K562 (cell line): ENCODE data around the gene ICAM1. TPM values are rescaled to one million over a fixed set of nuclear protein-coding genes. Genes with fewer than 3 reads are reported as not detected.

ENCODE experiments used
- ATAC-seq: fragments of 200-7000 bp; cut with Tn5 transposase; 3 replicates; pipeline ENCODE4 v1.9.1; 2020; ENCODE audit warnings: moderate library complexity
- BruUV-seq: library from RNA; stranded (reverse); fragments of 400-500 nt; replicated peaks from 2 replicates; lab custom pipeline; 2021; lab: Mats Ljungman, UMichigan
- CTCF ChIA-PET: fragments of 300-600 bp; formaldehyde crosslinking; extraction: SDS; loops from one replicate; lab custom pipeline; 2021; ENCODE audit warnings: low intra/inter-chr PET ratio; lab: Yijun Ruan, JAX
- POLR2A ChIA-PET: fragments of 300-600, 350-650 bp; sonication (Branson Sonifier 250); formaldehyde crosslinking; extraction: SDS; loops from one replicate; lab custom pipeline; 2021; ENCODE audit warnings: antibody characterized with exemption, inconsistent platforms; lab: Yijun Ruan, JAX
- DNase-seq, 4 experiments: peaks; one replicate each; pipeline versions ENCODE4 v3.0.0 to v3.0.0-alpha.2; 2011 to 2018; ENCODE audit warnings: low spot score in 3 of 4, mixed read lengths in 3 of 4; ENCODE audit errors: extremely low read depth in 1 of 4
- FAIRE-seq: peaks from 2 replicates; lab custom pipeline; 2011; peaks lifted over from hg19 to GRCh38; lab: Jason Lieb, UNC
- H2AFZ ChIP-seq: 2 replicates; pipeline ENCODE4 v1.6.0; 2011; ENCODE audit warnings: low read depth, low read length, control low read depth, inconsistent platforms
- H3K27ac ChIP-seq: fragments of 200-600 bp; 3 replicates; pipeline ENCODE4 v1.8.0; 2011; ENCODE audit warnings: low read depth, mild to moderate bottlenecking, control low read depth, inconsistent platforms, low read length, moderate library complexity, mixed read lengths; ENCODE audit errors: extremely low read depth
- H3K27me3 ChIP-seq, 2 experiments: fragments of 300-600 bp in 1 of 2; 2 replicates in 1 of 2; 3 replicates in 1 of 2; pipeline versions ENCODE4 v1.6.0 to v1.8.0; 2011; ENCODE audit warnings: inconsistent platforms in 2 of 2, low read length in 2 of 2, mild to moderate bottlenecking in 1 of 2, mixed read lengths in 1 of 2, moderate library complexity in 1 of 2; ENCODE audit not compliant: control insufficient read depth in 2 of 2, insufficient read depth in 2 of 2
- H3K36me3 ChIP-seq: fragments of 300-600 bp; 3 replicates; pipeline ENCODE4 v1.8.0; 2011; ENCODE audit warnings: mild to moderate bottlenecking, low read length, inconsistent platforms; ENCODE audit not compliant: control insufficient read depth, insufficient read depth
- H3K4me1 ChIP-seq, 2 experiments: fragments of 200-600 bp in 1 of 2; replicated peaks in 1 of 2; 2 replicates in 1 of 2; 3 replicates in 1 of 2; pipeline versions ENCODE4 v1.5.1 to v1.8.0; 2011; ENCODE audit warnings: inconsistent platforms in 2 of 2, low read length in 2 of 2, mild to moderate bottlenecking in 1 of 2, mixed read lengths in 1 of 2, moderate library complexity in 1 of 2; ENCODE audit not compliant: control insufficient read depth in 2 of 2, insufficient read depth in 2 of 2
- H3K4me2 ChIP-seq: 2 replicates; pipeline ENCODE4 v1.6.1; 2011; ENCODE audit warnings: low read length, control low read depth, inconsistent platforms, mixed read lengths; ENCODE audit not compliant: insufficient read depth
- H3K4me3 ChIP-seq: fragments of 200-600 bp; sonication (generic), shearing (Covaris generic); 2 replicates; pipeline ENCODE4 v1.5.1; 2016; ENCODE audit warnings: control low read depth, inconsistent platforms
- H3K79me2 ChIP-seq: fragments of 200-600 bp; 3 replicates; pipeline ENCODE4 v1.8.0; 2011; ENCODE audit warnings: low read length, inconsistent platforms; ENCODE audit not compliant: control insufficient read depth, insufficient read depth
- H3K9ac ChIP-seq, 2 experiments: 2 replicates each; pipeline versions ENCODE4 v1.6.0 to v1.6.1; 2011; ENCODE audit warnings: low read depth in 2 of 2, low read length in 2 of 2, control low read depth in 1 of 2, inconsistent platforms in 1 of 2, mild to moderate bottlenecking in 1 of 2, mixed read lengths in 1 of 2; ENCODE audit not compliant: insufficient read depth in 1 of 2
- H3K9me1 ChIP-seq: one replicate; pipeline ENCODE4 v1.6.0; 2011; ENCODE audit warnings: inconsistent platforms, mild to moderate bottlenecking, low read length, moderate library complexity; ENCODE audit not compliant: control insufficient read depth, insufficient read depth
- H3K9me3 ChIP-seq: replicated peaks from 2 replicates; pipeline ENCODE4 v1.5.1; 2011; ENCODE audit warnings: low read depth, low read length, inconsistent platforms; ENCODE audit not compliant: control insufficient read depth, insufficient read depth
- H4K20me1 ChIP-seq: replicated peaks from 2 replicates; pipeline ENCODE4 v1.6.1; 2011; ENCODE audit warnings: low read length, inconsistent platforms, mixed read lengths; ENCODE audit not compliant: control insufficient read depth, insufficient read depth
- EWSR1 ChIP-seq: fragments of 450-650 bp; IDR thresholded peaks from 2 replicates; pipeline ENCODE4 v1.6.1; 2018; ENCODE audit warnings: borderline replicate concordance, mild to moderate bottlenecking, low read depth, moderate library complexity; ENCODE audit not compliant: partially characterized antibody
- PPARD ChIP-seq: fragments of 250-450 bp; sonication (Bioruptor Pico); IDR thresholded peaks from 2 replicates; pipeline ENCODE4 v1.8.0; 2022; ENCODE audit warnings: inconsistent platforms, mild to moderate bottlenecking, moderate library complexity
- RAD21 ChIP-seq, 2 experiments: fragments of 250-450 bp in 1 of 2; fragments of 450-650 bp in 1 of 2; sonication (Bioruptor Pico) in 1 of 2; formaldehyde crosslinking in 1 of 2; IDR thresholded peaks in 1 of 2; conservative IDR thresholded peaks in 1 of 2; 2 replicates each; pipeline versions ENCODE4 v1.4.0 to v1.8.0; 2020 to 2022; ENCODE audit warnings: mild to moderate bottlenecking in 2 of 2, moderate library complexity in 1 of 2
- SP1 ChIP-seq: sonication (generic); formaldehyde crosslinking; IDR thresholded peaks from 2 replicates; pipeline ENCODE4 v1.8.1; 2022; ENCODE audit warnings: mild to moderate bottlenecking, missing genetic modification reagents
- SREBF2 ChIP-seq: sonication (generic); formaldehyde crosslinking; IDR thresholded peaks from 2 replicates; pipeline ENCODE4 v1.4.0; 2020; ENCODE audit warnings: mild to moderate bottlenecking, missing genetic modification reagents
- WGBS: fragments of 100-300 bp; shearing (Covaris generic); methylation state at CpG from one replicate; pipeline ENCODE4 v1.1.6; 2016; ENCODE audit warnings: low coverage, mixed read lengths; ENCODE audit not compliant: insufficient coverage; ENCODE audit errors: missing lambda C conversion rate; 5-methylcytosine and 5-hydroxymethylcytosine counted together
- in situ Hi-C: fragments of 300-500 bp; cut with MboI; formaldehyde crosslinking; loops from 4 replicates; pipeline ENCODE4 v1.15.0; 2018; ENCODE audit warnings: inconsistent platforms, mixed read lengths
- intact Hi-C: fragments of 100-400 bp; cut with micrococcal nuclease; formaldehyde crosslinking; loops from 2 replicates; pipeline ENCODE4 v1.14.2; 2022
- polyA plus RNA-seq, 8 experiments: library from polyadenylated mRNA; depleted of rRNA in 4 of 8; stranded (reverse) in 5 of 8; unstranded in 3 of 8; fragments of >200 nt; fragmentation: Nextera tagmentation in 2 of 8; fragmentation: Illumina TruSeq in 1 of 8; extraction: Ambion mirVana in 2 of 8; extraction: Trizol in 1 of 8; gene quantifications; 2 replicates each; pipeline versions ENCODE4 v1.2.1 to v1.2.3, GENCODE V29; 2011 to 2014; ENCODE audit warnings: inconsistent platforms in 1 of 8, missing spikeins in 1 of 8
- total RNA-seq, 7 experiments: library from RNA; depleted of rRNA in 6 of 7; stranded (reverse); fragments of >200 nt in 6 of 7; fragmentation: Illumina TruSeq in 2 of 7; extraction: Trizol in 2 of 7; gene quantifications; 2 replicates each; pipeline versions ENCODE4 v1.2.1 to v1.2.3, GENCODE V29; 2011 to 2021; ENCODE audit warnings: low replicate concordance in 1 of 7
- TF ChIP-seq, protein P1 (sequence below): sonication (generic); formaldehyde crosslinking; IDR thresholded peaks from 2 replicates; pipeline ENCODE4 v1.9.0; 2022; ENCODE audit warnings: mild to moderate bottlenecking, missing genetic modification reagents
- TF ChIP-seq, protein P2 (sequence below): fragments of 450-650 bp; IDR thresholded peaks from 2 replicates; pipeline ENCODE4 v1.6.1; 2018; ENCODE audit not compliant: partially characterized antibody
- TF ChIP-seq, protein P3 (sequence below): fragments of 450-650 bp; IDR thresholded peaks from 2 replicates; pipeline ENCODE4 v1.6.1; 2016

The ICAM1 gene
- total and polyA plus RNA-seq, 9 of the 15 experiments (the other 6 are each of a cell fraction or from before 2014, with no cell fraction given), result 2.3 to 24.4 (median 13.4) TPM

DNA sequence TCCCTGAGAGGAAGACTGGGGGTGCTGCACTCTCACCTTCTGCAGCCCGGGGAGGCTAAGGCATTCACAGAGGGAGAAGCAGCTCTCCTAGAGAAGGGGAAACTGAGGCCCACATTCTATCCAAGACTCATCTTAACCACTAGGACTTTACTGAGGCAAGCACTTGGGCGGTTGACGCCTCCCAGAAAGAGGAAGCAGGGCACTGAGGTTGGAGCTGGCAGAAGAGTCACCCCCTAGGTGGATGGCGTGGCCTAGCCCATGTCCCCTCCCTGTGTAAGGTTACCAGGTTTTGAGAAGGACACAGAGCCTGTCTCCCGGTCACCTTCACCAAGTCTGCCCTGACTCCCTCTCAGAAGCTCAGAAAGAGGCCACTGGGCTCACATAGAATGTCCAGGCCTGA, 42.5 kb upstream of the ICAM1 start:
- no peaks in the 10 kb centered on the region for H3K9me1 ChIP-seq
- no peak for TF ChIP-seq PPARD (CRISPR knock-in tag)
- TF ChIP-seq, protein P1, sequence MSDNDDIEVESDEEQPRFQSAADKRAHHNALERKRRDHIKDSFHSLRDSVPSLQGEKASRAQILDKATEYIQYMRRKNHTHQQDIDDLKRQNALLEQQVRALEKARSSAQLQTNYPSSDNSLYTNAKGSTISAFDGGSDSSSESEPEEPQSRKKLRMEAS (CRISPR knock-in tag), result 0 out of 2 replicates have a peak, but pooled peaks have one; percentile 6
- TF ChIP-seq, all 486 proteins: peak for 1
- Histone ChIP-seq H3K79me2 (peaks cover 17% of the 10 kb centered on the region), H3K4me3 (no peak overlapping the region), H3K36me3 (peaks cover 11% of the 10 kb centered on the region; the same call in 1 of the 3 replicates), H3K27ac (no peak overlapping the region), H2AFZ (no peak overlapping the region), H3K27me3 (no peaks in the 10 kb centered on the region), H4K20me1 (0 out of 2 replicates have a peak, but pooled peaks cover 4% of the 10 kb centered on the region), H3K9me3 (no peaks in the 10 kb centered on the region), H3K9ac (no peak overlapping the region; a peak in 1 of 4 replicates), H3K4me2 (no peak overlapping the region), H3K4me1 (peaks cover 22 to 41% of the 10 kb centered on the region in 2 experiments; a peak in 4 of 5 replicates)
- ATAC-seq (no peak), FAIRE-seq (no peak), DNase-seq (no peak)
- ChIA-PET POLR2A (no interaction called here), CTCF (interaction anchor here (2.0 kb wide), 1 partner anchor 22 kb away, joined by 8 read pairs; no protein-coding TSS in a partner anchor)
- no TSS peak for BruUV-seq
- intact Hi-C loops (no loop called here), in situ Hi-C loops (no loop called here)
- WGBS, result 77% methylated on average over 5 of the region's 5 CpGs

DNA sequence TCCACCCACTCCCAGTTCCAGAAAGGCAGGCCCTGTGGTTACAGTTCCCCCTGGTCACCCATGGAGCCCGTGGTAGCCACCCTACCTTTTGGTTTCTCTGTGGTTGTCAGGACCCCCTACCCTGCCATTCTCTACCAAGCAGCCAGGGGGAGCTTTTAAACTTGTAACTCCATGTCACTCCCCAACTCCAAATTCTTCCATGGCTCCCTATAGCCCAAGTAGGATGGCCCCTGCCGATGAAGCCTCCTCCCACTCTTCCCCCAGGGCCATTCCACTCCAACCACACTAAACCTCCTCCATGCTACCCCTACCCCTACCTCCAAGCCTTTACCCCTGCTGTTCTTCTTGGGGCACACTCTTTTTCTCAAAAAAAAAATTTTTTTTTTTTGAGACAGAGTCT, 42.0 kb upstream of the ICAM1 start:
- peak; percentile 43 for ATAC-seq
- in situ Hi-C loops, result no loop called here
- H3K9ac ChIP-seq, result no peak overlapping the region
- peaks cover 8% of the 10 kb centered on the region; the same call in 1 of the 3 replicates for H3K36me3 ChIP-seq
- ChIA-PET CTCF (interaction anchor here (0.5 to 2.0 kb wide), 3 partner anchors 22 to 160 kb away, joined by 3 to 8 read pairs (median 3); no protein-coding TSS in a partner anchor), POLR2A (interaction anchor here (0.6 kb wide), 1 partner anchor 133 kb away, joined by 3 read pairs; no protein-coding TSS in a partner anchor)
- H3K4me1 ChIP-seq, result peaks cover 20 to 36% of the 10 kb centered on the region in 2 experiments; a peak in 4 of 5 replicates
- no peak overlapping the region for H3K4me3 ChIP-seq
- no peak overlapping the region for H2AFZ ChIP-seq
- BruUV-seq, result no TSS peak
- H3K4me2 ChIP-seq, result no peak overlapping the region
- no peaks in the 10 kb centered on the region for H3K27me3 ChIP-seq
- intact Hi-C loops, result loop anchor here (1.0 kb wide), 1 partner anchor 21 kb away; no protein-coding TSS in a partner anchor
- H3K79me2 ChIP-seq, result peaks cover 17% of the 10 kb centered on the region
- 10% methylated on average over 2 of the region's 2 CpGs for WGBS
- peak; percentile 80 for FAIRE-seq
- no peaks in the 10 kb centered on the region for H3K9me3 ChIP-seq
- H3K9me1 ChIP-seq, result no peaks in the 10 kb centered on the region
- 0 out of 2 replicates have a peak, but pooled peaks cover 4% of the 10 kb centered on the region for H4K20me1 ChIP-seq
- H3K27ac ChIP-seq, result no peak overlapping the region
- DNase-seq, result peak; percentile 65 to 71 (median 70)
- TF ChIP-seq SP1 (no peak), RAD21 (CRISPR knock-in tag; conservative IDR thresholded peaks at IDR 0.05 in 1 of 2, IDR thresholded peaks at IDR 0.05 in 1 of 2) (peak; percentile 43 to 68), SREBF2 (CRISPR knock-in tag) (no peak), EWSR1 (no peak)
- TF ChIP-seq, protein P2, sequence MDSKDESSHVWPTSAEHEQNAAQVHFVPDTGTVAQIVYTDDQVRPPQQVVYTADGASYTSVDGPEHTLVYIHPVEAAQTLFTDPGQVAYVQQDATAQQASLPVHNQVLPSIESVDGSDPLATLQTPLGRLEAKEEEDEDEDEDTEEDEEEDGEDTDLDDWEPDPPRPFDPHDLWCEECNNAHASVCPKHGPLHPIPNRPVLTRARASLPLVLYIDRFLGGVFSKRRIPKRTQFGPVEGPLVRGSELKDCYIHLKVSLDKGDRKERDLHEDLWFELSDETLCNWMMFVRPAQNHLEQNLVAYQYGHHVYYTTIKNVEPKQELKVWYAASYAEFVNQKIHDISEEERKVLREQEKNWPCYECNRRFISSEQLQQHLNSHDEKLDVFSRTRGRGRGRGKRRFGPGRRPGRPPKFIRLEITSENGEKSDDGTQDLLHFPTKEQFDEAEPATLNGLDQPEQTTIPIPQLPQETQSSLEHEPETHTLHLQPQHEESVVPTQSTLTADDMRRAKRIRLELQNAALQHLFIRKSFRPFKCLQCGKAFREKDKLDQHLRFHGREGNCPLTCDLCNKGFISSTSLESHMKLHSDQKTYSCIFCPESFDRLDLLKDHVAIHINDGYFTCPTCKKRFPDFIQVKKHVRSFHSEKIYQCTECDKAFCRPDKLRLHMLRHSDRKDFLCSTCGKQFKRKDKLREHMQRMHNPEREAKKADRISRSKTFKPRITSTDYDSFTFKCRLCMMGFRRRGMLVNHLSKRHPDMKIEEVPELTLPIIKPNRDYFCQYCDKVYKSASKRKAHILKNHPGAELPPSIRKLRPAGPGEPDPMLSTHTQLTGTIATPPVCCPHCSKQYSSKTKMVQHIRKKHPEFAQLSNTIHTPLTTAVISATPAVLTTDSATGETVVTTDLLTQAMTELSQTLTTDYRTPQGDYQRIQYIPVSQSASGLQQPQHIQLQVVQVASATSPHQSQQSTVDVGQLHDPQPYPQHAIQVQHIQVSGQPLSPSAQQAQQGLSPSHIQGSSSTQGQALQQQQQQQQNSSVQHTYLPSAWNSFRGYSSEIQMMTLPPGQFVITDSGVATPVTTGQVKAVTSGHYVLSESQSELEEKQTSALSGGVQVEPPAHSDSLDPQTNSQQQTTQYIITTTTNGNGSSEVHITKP, result peak; percentile 15
- TF ChIP-seq, protein P3, sequence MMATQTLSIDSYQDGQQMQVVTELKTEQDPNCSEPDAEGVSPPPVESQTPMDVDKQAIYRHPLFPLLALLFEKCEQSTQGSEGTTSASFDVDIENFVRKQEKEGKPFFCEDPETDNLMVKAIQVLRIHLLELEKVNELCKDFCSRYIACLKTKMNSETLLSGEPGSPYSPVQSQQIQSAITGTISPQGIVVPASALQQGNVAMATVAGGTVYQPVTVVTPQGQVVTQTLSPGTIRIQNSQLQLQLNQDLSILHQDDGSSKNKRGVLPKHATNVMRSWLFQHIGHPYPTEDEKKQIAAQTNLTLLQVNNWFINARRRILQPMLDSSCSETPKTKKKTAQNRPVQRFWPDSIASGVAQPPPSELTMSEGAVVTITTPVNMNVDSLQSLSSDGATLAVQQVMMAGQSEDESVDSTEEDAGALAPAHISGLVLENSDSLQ, result peak; percentile 35; the same call in 1 of the 2 replicates
